GM19328 (cell line): Measurements from ENCODE around the gene FUCA2.
"Not testable (repeated sequence)": the region's sequence is repeated elsewhere in the genome, so short reads cannot be mapped to it uniquely, and the experiment has no call there.

ENCODE experiments used
- ATAC-seq: cut with Tn5 transposase; IDR thresholded peaks from one replicate; pipeline ENCODE4 v1.9.1; 2021; ENCODE audit warnings: mild to moderate bottlenecking, moderate library complexity; ENCODE audit not compliant: unreplicated experiment

The FUCA2 gene

GRCh38 chr6:143536866-143537691, 25.6 kb upstream of the FUCA2 start:
- ATAC-seq = peak; percentile 59

DNA sequence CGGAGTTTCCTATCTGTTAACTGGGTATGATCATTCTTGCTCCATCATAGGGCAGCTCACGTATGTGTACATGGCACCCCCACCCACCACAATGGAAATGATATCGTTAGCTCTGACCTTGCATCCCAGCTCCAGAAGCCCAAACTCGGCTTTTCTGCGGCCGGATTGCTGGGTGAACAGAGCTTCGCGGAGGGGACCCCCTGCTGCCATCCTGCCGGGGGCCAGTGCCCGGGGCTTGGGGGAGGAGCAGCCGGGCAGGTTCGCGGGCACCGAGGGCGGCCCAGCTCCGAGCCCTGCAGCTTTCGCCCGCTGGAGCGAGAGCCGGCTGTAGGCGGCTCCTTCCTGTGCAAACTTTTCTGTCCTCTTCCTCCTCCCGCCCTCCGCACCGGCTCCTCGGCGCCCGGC, 24.9 kb upstream of the FUCA2 start:
- peak; percentile 71 for ATAC-seq

DNA sequence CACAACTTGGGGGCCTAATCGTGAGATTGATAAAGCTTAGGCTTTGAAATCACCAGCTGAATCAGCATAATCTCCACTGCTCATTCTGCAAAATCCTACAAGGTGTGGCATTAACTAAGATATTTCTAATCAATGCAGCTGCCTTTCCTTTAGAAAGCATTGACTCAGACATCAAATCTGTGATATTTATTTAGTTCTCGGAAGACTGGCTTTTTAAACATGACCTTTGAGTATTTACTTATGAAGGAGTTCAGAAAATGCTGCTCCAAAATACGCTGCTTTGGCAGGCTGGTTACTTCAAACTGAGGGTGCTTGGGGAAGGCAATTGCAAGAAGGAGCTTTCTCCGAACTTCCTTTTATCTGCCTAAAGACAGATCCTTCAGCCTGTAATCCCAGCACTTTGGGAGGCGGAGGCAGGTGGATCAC, 23.7 kb upstream of the FUCA2 start:
- no peak for ATAC-seq

GRCh38 chr6:143531720-143532499, 20.4 kb upstream of the FUCA2 start:
- no peak for ATAC-seq

GRCh38 chr6:143529095-143529494, 17.6 kb upstream of the FUCA2 start:
- ATAC-seq = no peak

- ATAC-seq = no peak
These were observed 16.8 kb upstream of the FUCA2 start for GRCh38 chr6:143528164-143528811.

GRCh38 chr6:143527677-143528076, 16.2 kb upstream of the FUCA2 start:
- ATAC-seq = no peak

GRCh38 chr6:143525356-143525755, 13.8 kb upstream of the FUCA2 start:
- ATAC-seq = no peak

- no peak for ATAC-seq
These were observed 10.6 kb upstream of the FUCA2 start for GRCh38 chr6:143522039-143522600.

DNA sequence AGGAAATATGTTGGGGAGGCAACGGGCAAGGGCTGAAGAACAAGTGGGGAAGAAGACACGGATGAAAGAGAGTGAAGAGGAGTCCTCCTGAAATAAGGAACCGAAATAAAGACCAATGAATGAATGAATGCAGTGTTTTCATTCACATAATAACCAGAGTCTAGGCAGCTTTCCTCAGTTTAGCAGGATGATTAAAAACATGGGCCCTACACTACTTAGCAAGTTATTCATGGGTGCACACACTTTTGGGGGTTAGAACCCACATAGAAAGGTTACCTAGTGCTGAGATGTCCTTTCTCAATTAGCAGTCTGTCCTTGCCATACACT, 5.9 kb upstream of the FUCA2 start:
- ATAC-seq = no peak

- ATAC-seq = no peak
These were observed 5.3 kb upstream of the FUCA2 start for GRCh38 chr6:143516690-143517446.

DNA sequence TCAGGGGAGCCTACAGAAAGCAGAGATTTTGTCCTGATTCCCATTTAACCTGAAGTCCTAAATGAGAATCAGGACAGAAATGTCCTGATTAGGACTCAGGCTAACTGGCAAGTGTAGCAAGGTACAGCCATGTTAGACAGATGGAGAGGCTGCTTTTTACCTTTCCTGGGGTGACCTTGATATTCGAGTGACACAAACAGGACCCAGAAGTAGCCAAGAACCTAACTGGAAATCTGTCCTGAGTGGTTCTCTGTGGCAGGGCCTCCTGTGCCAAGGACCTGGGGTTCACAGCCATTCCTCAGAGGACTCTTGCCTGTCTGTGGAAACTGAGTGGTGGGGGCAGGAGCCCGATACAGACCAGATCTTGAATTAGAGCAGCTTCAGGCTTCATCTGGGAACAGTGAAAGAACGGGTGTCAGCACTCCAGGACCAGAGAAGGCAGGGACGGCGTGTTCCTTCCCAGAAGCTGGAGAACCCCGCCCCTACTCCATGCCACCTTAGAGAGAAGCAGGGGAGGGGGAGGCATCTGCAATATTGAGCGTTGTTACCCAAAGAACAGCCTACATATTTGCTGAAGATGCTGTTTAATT, 4.3 kb upstream of the FUCA2 start:
- ATAC-seq = no peak

DNA sequence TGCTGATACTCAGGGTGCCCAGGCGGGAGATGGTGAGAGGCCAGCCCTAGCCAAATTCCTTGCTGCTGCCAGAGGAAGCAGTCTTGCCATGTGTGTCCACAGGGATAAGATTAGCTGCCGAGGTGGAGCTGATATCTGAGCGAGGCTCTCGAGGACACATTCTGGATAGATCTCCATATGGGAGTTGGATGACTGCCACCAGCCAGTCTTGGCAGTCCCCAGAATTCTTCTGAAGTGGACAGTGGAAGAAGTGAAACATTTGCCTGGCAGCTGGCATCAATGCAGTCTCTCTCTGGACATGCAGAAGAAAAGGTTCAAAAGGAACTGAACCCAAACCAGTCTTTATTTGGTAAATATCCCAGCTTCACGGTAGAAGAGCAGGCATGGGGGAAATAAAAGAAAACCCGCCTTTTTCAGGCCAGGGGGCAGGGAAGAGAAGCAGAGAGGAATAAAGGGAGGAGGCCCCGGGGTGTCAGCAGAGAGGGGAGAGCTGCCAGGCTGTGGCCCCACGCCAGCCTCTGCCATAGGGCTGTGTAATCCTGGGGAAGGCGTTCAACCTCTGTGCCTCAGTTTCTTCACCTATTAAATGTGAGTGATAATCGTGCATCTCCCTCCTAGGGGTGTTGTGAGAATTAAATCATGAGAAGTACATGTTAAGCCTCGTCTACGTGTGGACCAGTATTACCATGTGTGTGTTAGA, 3.7 kb upstream of the FUCA2 start:
- no peak for ATAC-seq

- ATAC-seq = no peak
These were observed 1.9 kb upstream of the FUCA2 start for GRCh38 chr6:143513410-143513809.

DNA sequence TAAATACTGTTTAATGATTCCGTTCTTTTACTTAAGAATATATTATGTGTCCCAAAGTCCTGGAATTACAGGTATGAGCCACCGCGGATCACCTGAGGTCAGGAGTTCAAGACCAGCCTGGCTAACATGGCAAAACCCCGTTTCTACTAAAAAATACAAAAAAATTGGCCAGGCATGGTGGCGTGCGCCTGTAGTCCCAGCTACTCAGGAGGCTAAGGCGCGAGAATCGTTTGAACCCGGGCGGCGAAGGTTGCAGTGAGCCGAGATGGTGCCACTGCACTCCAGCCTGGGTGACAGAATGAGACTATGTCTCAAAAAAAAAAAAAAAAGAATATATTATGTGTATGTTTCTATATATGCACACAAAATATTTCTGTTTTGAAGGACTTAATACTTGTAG, 1.2 kb downstream of the FUCA2 start:
- ATAC-seq = not testable (repeated sequence)

DNA sequence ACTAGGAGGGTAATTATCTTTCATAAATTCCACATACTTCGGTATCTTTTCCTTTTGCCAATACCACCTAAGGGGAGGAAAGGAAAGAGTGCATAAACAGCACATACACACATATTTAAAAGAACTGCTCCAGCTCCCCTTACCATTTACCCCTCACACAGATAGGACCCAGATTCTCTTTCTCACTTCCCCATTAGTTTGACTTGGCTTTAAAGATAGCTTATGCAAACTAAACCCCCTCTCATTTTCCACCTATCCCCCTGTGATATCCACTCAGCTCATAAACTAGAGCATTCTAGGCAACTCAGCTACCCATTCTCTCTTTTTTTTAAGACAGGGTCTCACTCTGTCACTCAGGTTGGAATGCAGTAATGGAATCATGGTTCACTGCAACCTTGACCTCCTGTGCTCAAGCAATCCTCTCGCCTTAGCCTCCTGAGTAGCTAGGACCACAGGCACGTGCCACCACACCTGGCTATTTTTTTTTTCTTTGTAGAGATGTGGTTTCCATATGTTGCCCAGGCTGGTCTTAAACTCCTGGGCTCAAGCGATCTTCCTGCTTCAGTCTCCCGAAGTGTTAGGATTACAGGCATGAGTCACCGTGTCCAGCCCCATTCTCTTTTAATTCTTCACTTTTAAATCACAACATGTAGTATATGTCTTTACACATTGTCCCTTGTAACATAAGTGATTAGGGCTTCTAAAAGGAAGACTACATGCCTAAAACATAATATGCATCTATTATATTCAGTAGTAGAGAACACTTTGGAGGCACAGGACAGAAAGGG, 4.0 kb downstream of the FUCA2 start:
- peak; percentile 49 for ATAC-seq

DNA sequence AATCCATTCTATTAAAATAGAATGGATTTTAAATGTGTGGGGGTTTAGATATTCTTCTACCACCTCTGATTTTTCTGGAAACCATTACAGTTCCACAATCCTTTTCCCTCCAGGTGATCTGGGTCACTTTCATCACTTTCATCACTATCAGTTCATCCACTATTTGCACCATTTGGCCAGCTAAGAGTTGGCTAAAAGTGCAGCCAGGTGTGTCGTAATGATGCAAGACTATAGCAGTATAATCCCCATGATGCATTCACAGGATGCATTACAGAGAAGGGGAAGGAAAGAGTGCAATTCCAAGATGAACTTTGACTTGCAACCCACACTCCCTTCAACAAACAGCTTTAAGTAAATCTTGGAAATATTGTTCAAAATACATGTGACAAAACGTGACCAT, 4.9 kb downstream of the FUCA2 start:
- no peak for ATAC-seq

GRCh38 chr6:143506199-143506598, 5.3 kb downstream of the FUCA2 start:
- ATAC-seq = no peak

GRCh38 chr6:143505537-143505936, 6.0 kb downstream of the FUCA2 start:
- ATAC-seq = no peak
